ENCODE results near the gene LRRTM4. TPM values are rescaled to one million over a fixed set of nuclear protein-coding genes. Genes with fewer than 3 reads are reported as not detected.

Gene LRRTM4
- total and polyA plus RNA-seq, 2 experiments from 2014 or later, result 4.5 to 15.4 TPM

DNA sequence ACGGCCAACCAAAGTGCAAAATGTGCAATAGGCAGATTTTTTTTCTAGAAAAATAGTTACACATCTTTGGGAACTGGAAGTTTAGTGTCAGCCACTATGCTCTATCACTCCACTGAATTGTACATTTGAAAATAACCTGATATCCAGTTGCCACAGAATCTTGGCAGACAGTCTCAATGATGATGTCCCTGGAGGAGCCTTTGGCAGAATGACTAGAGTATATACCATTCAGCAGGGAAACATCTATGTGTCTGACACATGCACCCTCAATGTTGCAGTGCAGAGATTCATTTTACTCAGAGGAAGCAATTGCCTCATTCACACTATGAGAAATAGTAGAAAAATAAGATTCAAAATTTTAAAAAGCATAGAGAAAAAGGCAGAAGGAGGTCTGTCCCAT is 475.8 kb downstream of the LRRTM4 start:
- Histone ChIP-seq H3K36me3 (ENCODE audit: insufficient read depth) (peaks cover 5% of the 10 kb centered on the region; the same call in 1 of the 2 replicates), H2AFZ (no peak overlapping the region), H4K20me1 (replicated peaks; ENCODE audit: insufficient read depth) (no peaks in the 10 kb centered on the region), H3K4me2 (no peak overlapping the region), H3K27ac (ENCODE audit: low read depth) (no peak overlapping the region), H3K79me2 (replicated peaks; ENCODE audit: insufficient read depth) (no peaks in the 10 kb centered on the region), H3K4me3 (no peak overlapping the region), H3K27me3 (ENCODE audit: insufficient read depth) (no peaks in the 10 kb centered on the region), H3K9me2 (ENCODE audit: insufficient read depth) (no peaks in the 10 kb centered on the region), H3K4me1 (ENCODE audit: insufficient read depth) (no peaks in the 10 kb centered on the region; the same call in 1 of the 2 replicates), H3F3A (replicated peaks; ENCODE audit: low read depth) (no peaks in the 10 kb centered on the region)
- peaks cover 14% of the 10 kb centered on the region; the same call in 2 of the 3 replicates for H3K36me3 Mint-ChIP-seq (ENCODE audit: low read depth)
- no peak for TF ChIP-seq ZNF462 (CRISPR knock-in tag; IDR thresholded peaks at IDR 0.05)
- no peak for TF ChIP-seq ETS1 (IDR thresholded peaks at IDR 0.05)
- TF ChIP-seq POLR2AphosphoS5 (IDR thresholded peaks at IDR 0.05; ENCODE audit: low read depth), result no peak
- no peak for TF ChIP-seq EZH2phosphoT487 (IDR thresholded peaks at IDR 0.05; ENCODE audit: unreplicated experiment)
- no peak for TF ChIP-seq CTCF (conservative IDR thresholded peaks at IDR 0.05; ENCODE audit: low read depth in 2 of 2)
- no peak for TF ChIP-seq ZNF331 (CRISPR knock-in tag; IDR thresholded peaks at IDR 0.05; ENCODE audit: low read depth)
- TF ChIP-seq JUNB (IDR thresholded peaks at IDR 0.05; ENCODE audit: unreplicated experiment), result no peak
- no peak for TF ChIP-seq ZNF114 (CRISPR knock-in tag; IDR thresholded peaks at IDR 0.05)
- no peak for TF ChIP-seq EZH2 (IDR thresholded peaks at IDR 0.05; ENCODE audit: low read depth, unreplicated experiment)
- TF ChIP-seq REST (IDR thresholded peaks at IDR 0.05; ENCODE audit: unreplicated experiment), result no peak
- TF ChIP-seq NANOG (IDR thresholded peaks at IDR 0.05; ENCODE audit: borderline replicate concordance), result no peak
- no peak for TF ChIP-seq CREB1 (CRISPR knock-in tag; IDR thresholded peaks at IDR 0.05; ENCODE audit: low read depth)
- TF ChIP-seq STAT1 (IDR thresholded peaks at IDR 0.05; ENCODE audit: unreplicated experiment), result no peak
- H3K27me3 Mint-ChIP-seq (ENCODE audit: insufficient read depth, low read depth, poor library complexity), result no peaks in the 10 kb centered on the region
- no peak overlapping the region for H3K4me3 Mint-ChIP-seq
- H3K27ac Mint-ChIP-seq, result no peak overlapping the region; the same call in 1 of the 2 replicates
- H3K9me3 Mint-ChIP-seq, result peaks cover 15% of the 10 kb centered on the region
- ATAC-seq (no peak), DNase-seq (ENCODE audit: low spot score) (no peak)
- 0 out of 3 replicates have a peak, but pooled peaks cover 1% of the 10 kb centered on the region for H3K4me1 Mint-ChIP-seq
